ENCODE measurements around the gene PUM1. TPM values are rescaled to one million over a fixed set of nuclear protein-coding genes. Genes with fewer than 3 reads are reported as not detected.

The PUM1 gene
- total and polyA plus RNA-seq, 2 of the 8 experiments (the other 6 are each of a cell fraction or from before 2014, with no cell fraction given), result 122 to 177 TPM

DNA sequence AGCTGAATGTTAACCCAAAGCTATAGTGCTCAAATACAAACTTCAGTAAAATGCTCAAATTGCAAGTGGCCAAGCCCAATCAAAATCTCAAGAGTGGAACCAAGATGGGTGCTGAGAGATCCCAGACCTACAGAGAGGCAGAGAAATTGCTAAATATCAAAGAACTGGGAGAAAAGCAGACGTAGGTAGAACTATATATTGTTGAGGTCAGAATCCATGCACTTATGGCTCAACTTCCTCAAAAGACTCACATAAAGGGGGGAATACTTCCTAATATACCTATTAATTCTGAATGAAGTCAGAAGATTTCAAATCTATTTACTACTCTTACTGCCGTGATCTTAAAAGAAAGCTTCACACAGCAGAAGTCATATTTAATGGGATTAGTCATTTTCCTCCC, 65.2 kb downstream of the PUM1 start:
- no peak overlapping the region for H2AK5ac ChIP-seq (ENCODE audit: low read depth, low read length)
- H2BK12ac ChIP-seq (ENCODE audit: low read depth, low read length), result no peak overlapping the region
- no peaks in the 10 kb centered on the region for H3K9me3 ChIP-seq (ENCODE audit: insufficient read depth in 2 of 2, low read depth in 1 of 2, low read length in 1 of 2)
- H3K18ac ChIP-seq (ENCODE audit: extremely low read depth, low read length), result no peak overlapping the region
- no peak overlapping the region for H2BK5ac ChIP-seq (ENCODE audit: low read depth, low read length)
- H3K4ac ChIP-seq (replicated peaks; ENCODE audit: insufficient read length, low read depth, low read length), result no peak overlapping the region
- H3K4me3 ChIP-seq (ENCODE audit: extremely low read depth in 1 of 4, insufficient read depth in 2 of 4, low read depth in 3 of 4, low read length in 4 of 4), result no peak overlapping the region
- H4K8ac ChIP-seq (ENCODE audit: extremely low read depth, insufficient read depth, low read length), result no peak overlapping the region
- H2BK20ac ChIP-seq (ENCODE audit: low read length), result no peak overlapping the region
- no peak overlapping the region for H4K5ac ChIP-seq (ENCODE audit: insufficient read length, low read depth, low read length)
- no peak overlapping the region for H3K23ac ChIP-seq (ENCODE audit: insufficient read length)
- peaks cover 3 to 94% of the 10 kb centered on the region in 2 experiments; a peak in 3 of 4 replicates for H3K79me2 ChIP-seq (ENCODE audit: control insufficient read depth in 1 of 2, insufficient read depth in 2 of 2, low read length in 2 of 2)
- H2BK15ac ChIP-seq (ENCODE audit: low read length), result no peak overlapping the region
- H2AFZ ChIP-seq (ENCODE audit: low read length), result no peak overlapping the region
- DNase-seq (ENCODE audit: low read depth in 1 of 2, low spot score in 2 of 2), result no peak
- no peak overlapping the region for H3K27ac ChIP-seq (ENCODE audit: low read depth, low read length)
- 73% methylated on average over 2 of the region's 2 CpGs; no CpG with 5 or more reads in 1 of the 2 experiments for WGBS, 2 experiments (ENCODE audit: extremely low coverage in 1 of 2, insufficient coverage in 1 of 2, insufficient read length in 1 of 2, insufficient replicate concordance in 2 of 2, low coverage in 1 of 2, low lambda C conversion rate in 2 of 2, missing lambda C conversion rate in 1 of 2)
- no peaks in the 10 kb centered on the region for H3K27me3 ChIP-seq (replicated peaks in 1 of 4; ENCODE audit: control insufficient read depth in 3 of 4, extremely low read depth in 1 of 4, insufficient read depth in 3 of 4, low read length in 3 of 4)
- POLR2A ChIA-PET (ENCODE audit: partially characterized antibody), result interaction anchor here (1.2 kb wide), 2 partner anchors 10 to 11 kb away, joined by 4 to 5 read pairs; no protein-coding TSS in a partner anchor
- H3K23me2 ChIP-seq (ENCODE audit: low read depth, low read length), result no peaks in the 10 kb centered on the region
- no peak overlapping the region for H2BK120ac ChIP-seq (replicated peaks; ENCODE audit: low read depth, low read length)
- peaks cover 5 to 10% of the 10 kb centered on the region in 2 experiments for H4K20me1 ChIP-seq (replicated peaks in 1 of 2; ENCODE audit: control insufficient read depth in 1 of 2, insufficient read depth in 2 of 2, low read length in 2 of 2)
- no peak overlapping the region for H3K4me2 ChIP-seq (ENCODE audit: insufficient read depth in 1 of 2, low read depth in 2 of 2, low read length in 2 of 2)
- CTCF ChIA-PET (ENCODE audit: partially characterized antibody), result interaction anchor here (1.1 to 1.5 kb wide), 2 partner anchors 10 to 21 kb away, joined by 3 to 4 read pairs; no protein-coding TSS in a partner anchor
- H3K4me1 ChIP-seq (replicated peaks in 1 of 4; ENCODE audit: control insufficient read depth in 3 of 4, insufficient read depth in 4 of 4, low read length in 3 of 4), result no peaks in the 10 kb centered on the region; a peak in 1 of 7 replicates
- no peak overlapping the region for H3K9ac ChIP-seq (replicated peaks in 1 of 4; ENCODE audit: extremely low read depth in 1 of 4, low read depth in 3 of 4, low read length in 3 of 4)
- no peak for FAIRE-seq
- H4K91ac ChIP-seq (replicated peaks; ENCODE audit: insufficient read length, low read length), result no peak overlapping the region
- no peak overlapping the region for H3K14ac ChIP-seq (ENCODE audit: insufficient read length)
- no peak overlapping the region for H3K56ac ChIP-seq (replicated peaks; ENCODE audit: insufficient read length, low read depth, low read length)
- peaks cover 4% of the 10 kb centered on the region; the same call in 1 of the 2 replicates for H3K79me1 ChIP-seq (ENCODE audit: low read depth, low read length)
- H3K36me3 ChIP-seq (ENCODE audit: control insufficient read depth in 2 of 4, insufficient read depth in 4 of 4, low read length in 3 of 4), result peaks cover 5 to 40% (median 16%) of the 10 kb centered on the region in 4 experiments; a peak in 7 of 8 replicates
- TF ChIP-seq, protein P1, sequence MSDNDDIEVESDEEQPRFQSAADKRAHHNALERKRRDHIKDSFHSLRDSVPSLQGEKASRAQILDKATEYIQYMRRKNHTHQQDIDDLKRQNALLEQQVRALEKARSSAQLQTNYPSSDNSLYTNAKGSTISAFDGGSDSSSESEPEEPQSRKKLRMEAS (IDR thresholded peaks at IDR 0.05), result no peak
- TF ChIP-seq, protein P2, sequence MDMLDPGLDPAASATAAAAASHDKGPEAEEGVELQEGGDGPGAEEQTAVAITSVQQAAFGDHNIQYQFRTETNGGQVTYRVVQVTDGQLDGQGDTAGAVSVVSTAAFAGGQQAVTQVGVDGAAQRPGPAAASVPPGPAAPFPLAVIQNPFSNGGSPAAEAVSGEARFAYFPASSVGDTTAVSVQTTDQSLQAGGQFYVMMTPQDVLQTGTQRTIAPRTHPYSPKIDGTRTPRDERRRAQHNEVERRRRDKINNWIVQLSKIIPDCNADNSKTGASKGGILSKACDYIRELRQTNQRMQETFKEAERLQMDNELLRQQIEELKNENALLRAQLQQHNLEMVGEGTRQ (IDR thresholded peaks at IDR 0.05; ENCODE audit: low read length), result no peak
- TF ChIP-seq SAP30 (IDR thresholded peaks at IDR 0.05; ENCODE audit: insufficient read depth, insufficient replicate concordance, low read length) (no peak), SP4 (IDR thresholded peaks at IDR 0.05; ENCODE audit: low read length) (no peak)

All from H1 (cell line).